H1 (cell line): ENCODE measurements around the gene SLC13A3.
A peak's percentile ranks its signal among the peaks of the same experiment; 100 is the strongest.

Experiments
- CHD2 ChIP-seq: IDR thresholded peaks from 2 replicates; pipeline ENCODE4 v1.6.1; 2012; ENCODE audit warnings: low read length, improper control_type of control experiment
- CTCF ChIP-seq, 3 experiments: IDR thresholded peaks; 1 replicate in 2 of 3; 2 replicates in 1 of 3; pipeline versions ENCODE4 v1.5.1 to v1.6.1; 2011; ENCODE audit warnings: low read length in 3 of 3, mild to moderate bottlenecking in 3 of 3, inconsistent platforms in 2 of 3, low read depth in 1 of 3, moderate library complexity in 1 of 3; ENCODE audit not compliant: insufficient read depth in 1 of 3; ENCODE audit errors: control extremely low read depth in 1 of 3
- E2F6 ChIP-seq: IDR thresholded peaks from 2 replicates; pipeline ENCODE4 v1.6.1; 2012; ENCODE audit warnings: inconsistent platforms
- EGR1 ChIP-seq: IDR thresholded peaks from 2 replicates; pipeline ENCODE4 v1.6.1; 2011; ENCODE audit warnings: low read depth, low read length, borderline replicate concordance
- EZH2 ChIP-seq: fragments of 200-600 bp; sonication (generic); IDR thresholded peaks from 2 replicates; pipeline ENCODE4 v1.7.1; 2012; ENCODE audit warnings: low read depth, mild to moderate bottlenecking, moderate library complexity, low read length, inconsistent platforms; ENCODE audit not compliant: severe bottlenecking
- HDAC2 ChIP-seq, 2 experiments: fragments of 300-600 bp in 1 of 2; sonication (generic) in 1 of 2; IDR thresholded peaks; 2 replicates each; pipeline ENCODE4 v1.6.1; 2011 to 2012; ENCODE audit warnings: low read depth in 2 of 2, low read length in 2 of 2, mild to moderate bottlenecking in 2 of 2, moderate library complexity in 2 of 2, borderline replicate concordance in 1 of 2, inconsistent platforms in 1 of 2
- KDM1A ChIP-seq: fragments of 200-600, 300-600 bp; sonication (generic); IDR thresholded peaks from 2 replicates; pipeline ENCODE4 v1.7.1; 2016; ENCODE audit warnings: mild to moderate bottlenecking, low read length, borderline replicate concordance
- KDM4A ChIP-seq: IDR thresholded peaks from one replicate; pipeline ENCODE4 v1.7.1; 2012; ENCODE audit warnings: low read depth, mild to moderate bottlenecking, moderate library complexity, low read length, inconsistent platforms; ENCODE audit not compliant: severe bottlenecking
- SP1 ChIP-seq: IDR thresholded peaks from 2 replicates; pipeline ENCODE4 v1.6.1; 2011; ENCODE audit warnings: low read depth, low read length
- SRF ChIP-seq: IDR thresholded peaks from 2 replicates; pipeline ENCODE4 v1.6.1; 2011; ENCODE audit warnings: mild to moderate bottlenecking, low read depth, low read length, moderate library complexity
- TAF1 ChIP-seq: IDR thresholded peaks from 2 replicates; pipeline ENCODE4 v1.6.1; 2011; ENCODE audit warnings: mild to moderate bottlenecking, low read depth, low read length

GRCh38 chr20:46640536-46641311 is 10.5 kb downstream of the SLC13A3 start:
- TF ChIP-seq KDM4A: no peak
- no peak for TF ChIP-seq EZH2
- no peak for TF ChIP-seq CTCF (IDR thresholded peaks at IDR 0.05; ENCODE audit: control extremely low read depth in 1 of 3, insufficient read depth in 1 of 3, low read depth in 1 of 3, low read length in 3 of 3)
- no peak for TF ChIP-seq EGR1
- no peak for TF ChIP-seq SRF
- TF ChIP-seq KDM1A: peak; percentile 80
- TF ChIP-seq HDAC2 (IDR thresholded peaks at IDR 0.05; ENCODE audit: borderline replicate concordance in 1 of 2, low read depth in 2 of 2, low read length in 2 of 2): 0 out of 4 replicates have a peak, but pooled peaks of 1 of the 2 experiments have one; percentile 56
- no peak for TF ChIP-seq CHD2
- TF ChIP-seq E2F6: no peak
- no peak for TF ChIP-seq TAF1
- TF ChIP-seq SP1: no peak
